ENCODE data around the gene CLDN16.

- no peak for TF ChIP-seq CTCF (IDR thresholded peaks at IDR 0.05; ENCODE audit: low read length)
- no peak for TF ChIP-seq EZH2 (IDR thresholded peaks at IDR 0.05; ENCODE audit: borderline replicate concordance, low read length)
Measured at GRCh38 chr3:190426806-190427507, 39.0 kb downstream of the CLDN16 start.
